Activated CD4-positive, alpha-beta T cell treated with anti-CD3 and anti-CD28 coated beads, Interleukin-2, amount 50 U/mL, for 4 hours (primary cell): ENCODE measurements around the gene ZNF444.
"Not testable (repeated sequence)": the region's sequence is repeated elsewhere in the genome, so short reads cannot be mapped to it uniquely, and the experiment has no call there.

ENCODE experiments used
- DNase-seq, 2 experiments: peaks; one replicate each; pipeline ENCODE4 v3.0.0-alpha.2; 2020

The ZNF444 gene

GRCh38 chr19:56140583-56141416 lies at the start of gene ZNF444:
ZNF444 (plus strand) TSS chr19:56141287; CDS start chr19:56146912, 5,625 bp downstream.
- DNase-seq = peak; percentile 100

GRCh38 chr19:56091751-56092546 lies 49.1 kb upstream of the ZNF444 start:
- no peak for DNase-seq

GRCh38 chr19:56092685-56093631 lies 48.1 kb upstream of the ZNF444 start:
- no peak for DNase-seq

GRCh38 chr19:56094449-56094848 lies 46.6 kb upstream of the ZNF444 start:
- no peak for DNase-seq

GRCh38 chr19:56096665-56097064 lies 44.4 kb upstream of the ZNF444 start:
- DNase-seq = no peak

DNA sequence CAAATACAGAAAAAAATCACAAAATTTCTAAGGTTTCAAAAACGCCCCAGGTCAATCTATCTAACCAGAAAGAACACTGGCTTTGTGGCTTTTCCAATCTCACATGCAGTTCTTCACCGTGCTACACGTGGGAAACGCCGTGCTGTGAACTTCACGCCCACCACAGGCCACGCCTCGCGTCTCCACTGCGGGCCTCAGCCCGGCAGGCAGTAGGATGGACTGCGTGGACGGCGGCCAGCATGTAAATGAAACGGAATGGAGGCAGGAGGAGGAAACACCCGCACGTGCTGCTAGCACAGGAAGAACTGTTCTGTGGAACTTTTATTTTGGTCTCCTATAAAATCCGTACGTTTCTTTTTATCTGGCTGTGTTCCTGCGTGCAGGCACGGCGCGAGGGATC lies 43.8 kb upstream of the ZNF444 start:
- DNase-seq = no peak

DNA sequence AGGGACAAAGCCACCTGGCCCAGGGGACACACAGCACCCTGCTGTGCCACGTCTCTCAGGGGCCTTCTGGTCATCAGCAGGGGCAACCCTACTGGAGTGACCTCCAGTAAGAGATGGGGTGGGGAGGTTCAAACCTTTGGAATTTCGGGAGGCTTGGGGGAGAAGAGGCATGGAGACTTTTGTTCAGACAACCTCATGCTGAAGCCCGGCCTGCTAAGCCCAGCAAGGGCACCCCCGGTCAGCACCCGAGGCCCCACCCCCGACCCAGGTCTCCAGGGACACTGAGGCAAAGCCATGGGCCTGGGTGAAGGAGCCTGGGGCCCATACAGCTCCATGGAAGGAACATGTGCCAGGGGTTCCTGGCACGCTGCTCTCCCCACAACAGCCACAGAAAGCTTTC lies 43.3 kb upstream of the ZNF444 start:
- no peak for DNase-seq

GRCh38 chr19:56098237-56098636 lies 42.9 kb upstream of the ZNF444 start:
- not testable (repeated sequence) for DNase-seq

DNA sequence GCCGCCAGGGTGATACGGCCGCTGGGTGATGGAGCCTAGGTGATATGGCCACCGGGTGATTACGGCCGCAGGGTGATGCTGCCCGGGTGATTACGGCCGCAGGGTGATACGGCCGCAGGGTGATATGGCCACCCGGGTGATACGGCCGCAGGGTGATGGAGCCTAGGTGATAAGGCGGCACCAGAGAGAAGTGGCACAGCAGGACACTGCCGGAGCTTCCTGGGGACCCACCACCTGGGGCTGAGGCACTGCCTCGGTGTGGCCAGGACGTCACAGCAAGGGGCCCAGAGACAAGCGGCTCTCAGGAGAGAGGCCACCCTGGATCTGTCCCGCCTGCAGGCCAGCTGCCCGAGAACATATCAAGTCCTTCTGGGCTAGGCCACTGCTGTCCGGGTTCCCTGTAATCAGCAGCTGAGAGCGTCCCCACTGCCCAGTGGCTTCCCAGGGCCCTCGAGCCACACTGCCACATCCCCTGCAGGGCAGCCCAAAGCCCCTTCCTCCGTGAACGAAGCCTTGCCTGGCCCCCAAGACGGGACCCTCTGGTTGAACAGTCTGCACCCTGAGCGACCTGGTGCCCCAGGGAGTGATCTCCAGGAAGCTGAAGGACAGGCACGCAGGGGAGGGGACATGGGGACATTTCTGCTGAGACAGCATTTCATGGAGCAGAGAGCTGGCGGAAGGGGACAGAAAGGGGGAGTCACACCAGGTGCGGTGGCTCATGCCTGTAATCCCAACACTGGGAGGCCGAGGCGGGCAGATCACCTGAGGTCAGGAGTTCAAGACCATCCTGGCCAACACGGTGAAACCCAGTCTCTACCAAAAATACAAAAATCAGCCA lies 42.1 kb upstream of the ZNF444 start:
- DNase-seq = no peak

DNA sequence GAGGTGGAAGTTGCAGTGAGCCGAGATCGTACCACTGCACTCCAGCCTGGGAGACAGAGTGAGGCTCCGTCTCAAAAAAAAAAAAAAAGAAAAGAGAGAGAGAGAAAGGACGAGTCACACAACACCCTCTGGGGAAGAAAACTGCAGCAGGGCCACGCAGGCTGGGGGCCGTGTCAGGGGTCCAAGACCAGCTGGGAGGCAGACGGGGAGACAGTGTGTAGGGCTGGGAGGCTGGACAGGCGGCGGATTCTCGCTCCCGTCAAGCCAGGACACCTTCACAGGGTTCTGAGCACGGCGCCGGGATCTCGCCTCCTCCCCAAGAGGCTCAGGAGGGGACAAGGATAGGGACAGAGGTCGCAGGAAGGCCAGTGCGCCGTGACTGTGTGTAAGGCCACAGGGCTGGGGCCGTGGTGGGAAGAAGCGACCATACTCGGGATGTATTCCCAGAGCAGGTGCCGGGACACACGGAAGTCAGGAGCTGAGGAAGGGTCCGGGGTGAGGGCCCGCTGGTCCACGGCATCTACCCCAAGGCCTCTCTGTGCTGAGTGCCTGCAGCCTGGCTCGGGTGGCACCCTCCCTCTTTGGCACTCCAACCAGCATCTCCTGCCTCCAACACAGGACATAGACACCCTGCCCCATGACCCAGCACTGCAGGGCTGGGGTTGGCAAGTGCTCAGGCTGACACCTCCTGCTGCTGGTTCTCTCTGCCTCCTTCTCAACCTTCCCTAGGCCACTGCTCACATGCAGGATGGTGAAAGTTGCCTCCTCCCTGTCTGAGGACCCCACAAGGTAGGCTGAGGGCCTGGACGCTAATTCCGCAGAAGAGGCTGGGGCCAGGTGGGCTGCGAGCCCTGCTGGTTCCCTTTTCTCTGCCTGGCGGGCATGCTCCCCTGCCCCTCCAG lies 41.2 kb upstream of the ZNF444 start:
- DNase-seq = no peak

DNA sequence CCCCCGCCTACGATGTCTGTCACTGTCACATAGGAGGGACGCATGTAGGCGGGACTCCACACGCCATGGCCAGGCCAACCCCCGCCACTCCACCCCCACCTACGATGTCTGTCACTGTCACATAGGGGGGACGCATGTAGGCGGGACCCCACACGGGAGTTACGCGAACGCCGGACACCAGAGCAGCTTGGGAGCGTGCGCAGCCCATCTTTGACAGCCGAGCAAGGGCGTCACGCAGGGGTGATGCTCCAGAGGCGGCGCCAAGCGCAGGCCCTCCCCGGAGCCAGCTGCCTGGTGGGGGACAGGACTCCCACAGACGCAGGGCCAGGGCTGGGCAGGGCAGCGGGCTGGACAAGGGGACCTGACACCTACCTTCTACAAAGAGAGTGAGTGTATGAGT lies 40.0 kb upstream of the ZNF444 start:
- no peak for DNase-seq

DNA sequence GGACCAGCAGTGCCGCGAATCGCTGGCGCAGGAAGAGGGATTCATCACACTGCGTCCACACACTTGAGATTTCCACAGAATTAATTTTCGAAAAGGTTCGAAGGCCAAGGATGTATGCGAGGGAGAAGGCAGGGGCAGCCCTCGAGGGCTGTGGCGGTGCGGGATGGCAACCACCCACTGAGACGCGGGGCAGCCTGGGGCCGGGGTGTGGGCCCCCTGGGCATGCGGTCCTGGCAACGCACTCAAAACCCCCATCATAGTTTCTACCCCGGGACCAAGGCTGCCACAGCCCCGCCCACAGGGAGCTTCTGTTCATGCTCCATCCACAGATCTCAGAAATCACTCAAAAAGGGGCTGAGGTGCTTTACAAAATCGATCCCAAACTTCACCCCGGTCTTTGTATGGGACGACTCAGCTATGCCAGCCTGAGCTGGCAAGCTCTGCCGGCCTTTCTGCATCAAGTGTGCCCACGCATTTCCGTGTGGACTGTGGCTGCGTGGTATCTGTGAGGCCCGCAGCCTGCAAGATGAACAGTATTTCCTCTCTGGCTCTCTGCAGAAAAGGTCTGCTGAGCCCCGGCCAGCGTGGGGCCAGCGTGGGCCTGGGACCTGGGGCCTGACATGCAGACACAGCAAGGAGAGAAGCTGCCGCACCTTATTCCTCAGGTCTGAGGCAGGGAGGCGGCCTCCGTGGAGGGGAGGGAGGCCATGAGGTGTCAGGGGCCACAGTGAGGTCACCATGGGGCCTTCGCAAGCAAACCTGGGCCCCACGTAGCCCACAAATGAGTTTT lies 39.1 kb upstream of the ZNF444 start:
- DNase-seq = no peak

GRCh38 chr19:56103027-56103614 lies 38.0 kb upstream of the ZNF444 start:
- DNase-seq = no peak

DNA sequence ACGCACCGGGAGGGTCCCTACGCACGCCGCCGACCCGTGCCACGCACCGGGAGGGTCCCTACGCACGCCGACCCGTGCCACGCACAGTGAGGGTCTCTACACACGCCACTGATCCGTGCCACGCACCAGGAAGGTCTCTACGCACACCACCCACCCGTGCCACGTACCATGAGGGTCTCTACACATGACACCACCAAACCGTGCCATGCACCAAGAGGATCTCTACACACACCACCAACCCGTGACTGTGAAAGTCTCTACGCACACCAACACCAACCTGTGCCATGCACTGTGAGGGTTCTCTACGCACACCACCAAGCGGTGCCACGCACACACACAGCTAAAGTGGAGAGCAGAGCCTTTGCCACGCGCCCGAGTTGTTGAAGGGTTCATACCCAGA lies 36.7 kb upstream of the ZNF444 start:
- DNase-seq = no peak

DNA sequence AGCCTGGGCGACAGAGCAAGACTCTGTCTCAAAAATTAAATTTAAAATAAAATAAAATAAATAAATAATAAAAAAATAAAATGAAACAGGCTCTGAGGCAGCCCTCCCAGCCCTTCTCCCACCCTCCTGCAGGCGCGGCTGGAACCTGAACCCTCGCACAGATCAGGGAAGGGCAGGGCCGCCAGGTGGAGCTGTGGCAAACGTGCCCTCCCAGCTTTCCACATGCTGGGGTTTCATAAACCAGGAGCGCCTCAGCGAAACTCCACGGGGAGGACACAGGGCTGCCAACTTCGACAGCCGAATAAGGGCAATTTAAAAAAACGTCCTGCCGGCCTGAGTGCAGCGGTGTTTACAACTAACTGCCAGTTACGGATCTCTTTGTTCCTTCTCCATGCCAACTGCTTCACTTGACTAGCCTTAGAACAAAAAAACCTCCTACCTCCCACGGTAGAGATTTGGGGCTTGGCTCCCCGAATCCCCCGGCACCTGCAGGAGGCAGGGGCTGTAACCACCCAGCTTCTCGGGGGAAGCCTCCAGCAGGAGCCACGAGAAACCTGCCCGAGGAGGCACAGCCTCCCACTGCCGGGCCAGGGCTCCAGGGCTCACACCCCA lies 35.9 kb upstream of the ZNF444 start:
- DNase-seq = peak; percentile 42 to 46

- DNase-seq = not testable (repeated sequence)
These were observed 35.2 kb upstream of the ZNF444 start for GRCh38 chr19:56105831-56106396.

- DNase-seq = no peak
These were observed 34.7 kb upstream of the ZNF444 start for GRCh38 chr19:56106397-56106849.

GRCh38 chr19:56106993-56107392 lies 34.1 kb upstream of the ZNF444 start:
- no peak for DNase-seq
